HG03432 (cell line): Measurements from ENCODE around the gene GDF10.

Source experiments
- ATAC-seq: cut with Tn5 transposase; IDR thresholded peaks from one replicate; pipeline ENCODE4 v1.9.1; 2021; ENCODE audit warnings: mild to moderate bottlenecking, moderate library complexity; ENCODE audit not compliant: unreplicated experiment

The GDF10 gene

DNA sequence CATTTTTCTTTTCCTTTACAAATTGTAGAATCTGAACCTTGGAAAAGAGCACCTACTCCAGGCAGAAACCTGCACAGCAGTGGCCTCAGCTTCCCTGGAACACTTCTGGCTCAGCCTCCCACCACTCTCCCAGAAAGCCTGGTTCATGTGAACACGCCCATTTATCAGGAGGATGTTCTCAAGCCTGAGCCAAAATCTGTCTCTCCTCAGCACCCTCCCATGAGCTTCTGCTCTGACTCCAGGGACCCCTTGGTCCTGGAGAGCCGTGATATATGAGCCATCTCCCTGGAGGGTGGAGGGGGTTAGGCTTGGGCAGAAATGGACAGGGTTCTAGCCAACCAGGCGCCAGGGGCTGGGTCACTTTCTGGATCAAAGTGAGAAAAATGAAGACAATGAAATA lies 32.4 kb downstream of the GDF10 start:
- no peak for ATAC-seq

DNA sequence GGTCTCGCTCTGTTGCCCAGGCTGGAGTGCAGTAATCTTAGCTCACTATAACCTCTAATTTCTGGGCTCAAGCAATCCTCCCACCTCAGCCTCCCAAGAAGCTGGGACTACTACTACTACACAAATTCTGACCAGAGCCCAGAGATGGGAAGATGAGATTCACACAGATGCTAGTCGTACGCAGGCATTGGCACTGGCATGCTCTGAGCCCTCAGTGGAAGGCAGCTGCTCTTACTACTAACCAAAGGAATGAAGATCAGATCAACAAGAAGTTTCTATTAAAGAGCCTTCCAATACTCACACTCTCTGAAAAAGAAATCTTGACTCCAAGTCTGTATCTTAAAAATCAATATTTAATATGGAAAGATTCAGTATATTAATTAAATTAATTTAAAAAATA lies 32.9 kb downstream of the GDF10 start:
- ATAC-seq, result no peak

DNA sequence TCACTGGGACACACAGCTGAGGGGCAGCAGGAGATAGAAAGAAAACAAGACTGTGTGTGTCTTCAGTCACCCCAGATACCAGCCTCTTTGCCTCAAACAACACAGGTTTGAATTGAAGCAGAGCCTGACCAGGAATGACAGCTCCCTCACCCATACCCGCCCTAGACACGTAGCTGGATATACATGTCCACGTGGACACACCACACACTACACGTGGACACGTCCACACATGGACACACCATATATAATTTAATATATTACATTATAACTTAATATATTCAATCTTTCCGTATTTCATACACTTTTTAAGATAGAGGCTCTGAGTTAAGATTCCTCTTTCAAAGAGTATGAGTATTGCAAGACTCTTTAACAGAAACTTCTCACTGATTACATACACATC lies 33.5 kb downstream of the GDF10 start:
- no peak for ATAC-seq

DNA sequence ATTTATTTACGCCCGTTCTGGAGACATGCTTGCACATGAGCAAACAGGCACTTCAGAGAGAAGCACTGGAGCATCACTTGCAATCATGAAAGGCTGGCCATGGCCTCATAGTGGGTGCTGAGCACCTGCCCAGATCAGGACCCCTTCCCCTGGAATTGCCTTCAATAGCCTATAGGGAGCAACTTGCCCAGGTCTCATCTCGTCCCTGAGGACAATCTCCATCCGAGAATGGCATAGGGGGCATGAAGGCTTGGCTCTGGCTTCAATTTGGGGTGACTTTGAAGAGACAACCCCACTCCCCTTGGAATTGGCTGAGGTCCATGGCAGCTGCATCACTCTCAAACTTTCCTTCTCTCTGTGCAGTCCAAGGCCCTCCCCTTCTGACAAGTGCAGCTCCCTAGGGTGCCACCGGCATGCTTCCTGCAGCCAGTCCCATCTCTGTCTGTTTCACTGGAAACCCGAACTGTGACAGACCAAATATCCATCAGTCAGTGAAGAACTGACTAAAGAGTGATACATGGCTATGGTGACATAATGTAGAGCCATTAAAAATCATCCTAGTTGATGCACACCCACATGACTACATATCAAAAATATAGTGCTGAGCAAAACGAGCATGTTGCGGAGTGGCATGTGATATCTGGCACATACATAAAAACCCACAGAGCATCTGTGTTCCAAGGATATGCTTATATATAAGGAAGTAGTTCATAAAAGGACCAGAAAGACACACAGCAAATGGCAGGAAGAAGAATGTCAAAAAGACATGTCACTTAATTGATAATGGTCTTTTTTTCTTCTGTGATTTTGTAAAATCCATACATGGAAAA lies 34.7 kb downstream of the GDF10 start:
- ATAC-seq, result no peak

DNA sequence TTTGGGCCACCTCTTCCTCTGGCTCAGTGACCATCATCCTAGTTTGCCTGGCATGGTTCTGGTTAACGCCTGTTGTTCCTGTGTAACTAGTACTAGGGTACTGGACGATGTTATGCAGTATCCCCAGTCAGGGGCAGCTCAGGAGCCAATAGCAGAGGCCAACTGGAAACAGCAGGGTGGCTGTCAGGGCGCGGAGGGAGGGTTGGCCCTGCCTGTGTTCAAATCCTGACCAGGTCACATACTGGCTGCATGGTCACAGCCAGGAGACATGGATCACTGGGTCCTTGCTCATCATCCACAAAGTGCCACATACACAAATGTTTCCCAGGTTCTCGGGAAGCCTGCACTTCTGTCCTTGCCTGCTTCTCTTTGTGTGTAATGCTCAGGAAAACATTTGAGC lies 35.9 kb downstream of the GDF10 start:
- no peak for ATAC-seq

DNA sequence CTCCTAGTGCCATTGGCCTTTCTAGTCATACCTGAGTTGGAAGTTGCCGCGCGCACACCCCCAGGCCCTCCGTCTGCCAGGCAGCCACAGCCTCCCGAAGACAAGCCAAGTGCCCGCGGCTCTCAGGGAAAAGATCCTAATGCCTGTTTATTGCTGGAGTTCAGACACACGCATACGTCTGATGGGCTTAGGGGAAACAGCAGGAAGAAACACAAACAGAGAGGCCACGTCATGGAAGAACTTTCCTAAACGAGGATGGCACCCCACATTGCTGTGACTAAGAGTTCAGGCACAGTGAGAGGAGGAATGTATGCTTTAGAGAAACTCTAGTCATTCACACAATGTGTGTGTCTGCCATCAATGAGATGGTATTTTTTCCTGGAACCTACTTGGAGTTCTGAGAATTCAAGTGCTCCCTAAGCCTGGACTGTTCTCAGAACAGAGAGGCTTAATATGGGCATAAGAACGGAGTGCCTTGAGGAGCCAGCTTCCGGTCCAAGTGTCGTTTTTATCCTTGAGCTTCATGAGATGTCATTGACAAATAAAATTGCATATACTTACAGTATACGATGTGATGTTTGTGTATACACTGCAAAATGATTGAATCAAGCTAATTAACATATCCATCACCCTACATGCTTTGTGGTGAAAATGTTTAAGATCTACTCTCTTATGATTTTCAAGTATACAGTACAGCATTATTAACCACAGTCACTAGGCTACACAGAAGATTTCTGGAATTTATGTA lies 36.6 kb downstream of the GDF10 start:
- ATAC-seq, result no peak

DNA sequence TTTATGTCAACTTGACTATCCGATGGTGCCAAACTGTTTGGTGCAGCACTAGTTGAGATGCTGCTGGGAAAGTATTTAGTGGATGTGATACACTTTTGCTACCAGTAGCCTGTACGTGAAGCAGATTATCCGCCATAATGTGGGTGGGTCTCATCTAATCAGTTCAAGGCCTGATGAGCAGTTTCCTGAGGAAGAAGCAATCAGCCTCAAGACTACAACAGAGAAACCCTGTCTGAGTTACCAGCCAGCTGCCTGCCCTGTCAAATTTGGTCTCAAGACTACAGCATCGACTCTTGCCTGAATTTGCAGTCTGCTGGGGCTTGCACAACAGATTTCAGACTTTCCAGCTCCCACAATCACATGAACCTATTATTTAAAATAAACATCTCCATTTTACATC lies 37.3 kb downstream of the GDF10 start:
- no peak for ATAC-seq

DNA sequence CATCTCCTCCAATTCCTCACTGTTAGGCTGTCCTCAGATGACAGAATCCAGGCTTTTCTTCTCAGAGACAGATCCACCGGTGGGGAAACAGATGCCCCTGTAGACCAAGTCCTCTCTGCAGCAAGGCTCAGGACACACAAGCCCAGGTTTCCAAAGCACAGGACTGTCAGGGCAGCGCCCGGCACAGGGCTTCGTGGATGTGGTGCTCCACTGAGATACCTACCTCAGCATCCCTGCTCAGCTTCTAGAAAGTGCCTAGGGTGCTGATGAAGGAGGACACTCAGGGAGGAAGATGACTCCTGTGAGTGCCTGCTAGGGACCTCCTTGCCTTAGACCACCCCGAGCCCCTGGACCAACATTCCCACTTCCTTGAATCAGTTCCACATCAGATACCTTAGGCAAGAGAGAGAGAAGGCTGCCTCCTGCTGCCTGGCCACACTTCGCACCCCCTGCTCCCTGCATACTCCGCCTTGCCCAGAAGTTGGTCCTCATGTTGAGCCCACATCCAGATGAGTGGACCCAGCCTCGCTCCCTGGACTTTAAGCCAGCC lies 39.3 kb downstream of the GDF10 start:
- ATAC-seq, result no peak

DNA sequence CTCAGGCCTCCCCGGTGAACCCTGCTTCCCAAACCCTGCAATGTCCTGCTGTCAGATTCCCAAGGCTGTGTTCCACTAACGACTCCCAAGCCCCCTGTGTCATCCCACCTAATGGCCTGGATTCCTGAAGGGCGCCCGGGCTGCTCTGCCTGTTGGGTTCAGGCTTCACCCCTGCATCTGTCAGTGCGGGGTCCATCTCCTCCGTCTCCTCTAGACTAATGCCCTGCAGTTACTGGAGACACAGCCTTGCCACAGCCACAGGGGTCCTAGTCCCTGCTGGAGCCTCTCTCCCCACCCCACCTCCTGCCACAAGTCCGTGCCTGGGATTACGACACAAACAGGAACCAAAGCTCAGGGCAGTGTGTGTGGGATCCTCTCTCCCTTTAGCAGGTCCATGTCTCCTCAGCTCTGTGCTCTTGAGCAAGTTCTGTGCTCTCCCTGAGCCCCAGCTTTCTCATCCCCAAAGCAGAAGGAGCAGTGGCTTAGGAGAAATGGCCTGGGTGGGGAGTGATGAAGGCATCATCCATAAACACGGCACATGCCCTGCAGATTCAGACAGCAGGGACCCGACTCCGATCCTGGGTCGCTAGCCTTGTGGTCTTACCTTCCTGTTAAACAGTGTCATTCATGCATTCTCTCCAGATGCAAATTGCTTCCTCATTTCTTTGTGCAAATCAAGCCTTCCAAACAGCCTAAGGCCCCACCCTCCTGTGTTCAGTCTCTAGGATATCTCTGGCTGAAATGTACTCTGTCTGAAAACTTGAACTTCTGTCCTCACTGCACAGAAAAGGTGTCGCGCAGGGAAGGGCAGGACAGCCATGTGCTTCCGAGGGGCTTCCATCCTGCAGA lies 40.0 kb downstream of the GDF10 start:
- no peak for ATAC-seq

DNA sequence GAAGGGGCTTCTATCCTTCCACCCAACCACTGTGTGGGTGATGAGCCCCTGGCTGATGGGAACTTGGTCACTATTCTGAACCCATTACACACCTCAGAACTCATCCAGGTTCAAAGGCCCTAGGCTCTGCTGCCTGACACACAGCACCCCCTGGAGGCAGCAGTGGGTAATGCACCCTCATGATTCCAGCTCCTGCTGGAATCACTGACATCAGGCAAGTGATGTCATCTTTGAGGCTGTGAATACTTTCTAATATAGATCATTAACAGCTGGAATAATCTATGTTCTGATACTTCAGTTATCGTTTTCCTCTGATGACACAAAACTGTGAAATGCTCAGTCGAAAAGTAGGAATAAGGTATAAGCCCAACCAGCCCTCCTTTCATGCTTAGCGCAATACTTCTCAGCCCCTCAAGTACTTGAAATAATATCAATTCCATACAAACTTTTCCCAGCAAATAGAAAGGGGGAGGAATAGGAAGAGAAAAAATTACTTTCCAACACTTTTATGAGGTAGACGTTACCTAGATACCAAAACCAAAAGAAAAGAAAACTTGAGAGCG lies 40.7 kb downstream of the GDF10 start:
- no peak for ATAC-seq

DNA sequence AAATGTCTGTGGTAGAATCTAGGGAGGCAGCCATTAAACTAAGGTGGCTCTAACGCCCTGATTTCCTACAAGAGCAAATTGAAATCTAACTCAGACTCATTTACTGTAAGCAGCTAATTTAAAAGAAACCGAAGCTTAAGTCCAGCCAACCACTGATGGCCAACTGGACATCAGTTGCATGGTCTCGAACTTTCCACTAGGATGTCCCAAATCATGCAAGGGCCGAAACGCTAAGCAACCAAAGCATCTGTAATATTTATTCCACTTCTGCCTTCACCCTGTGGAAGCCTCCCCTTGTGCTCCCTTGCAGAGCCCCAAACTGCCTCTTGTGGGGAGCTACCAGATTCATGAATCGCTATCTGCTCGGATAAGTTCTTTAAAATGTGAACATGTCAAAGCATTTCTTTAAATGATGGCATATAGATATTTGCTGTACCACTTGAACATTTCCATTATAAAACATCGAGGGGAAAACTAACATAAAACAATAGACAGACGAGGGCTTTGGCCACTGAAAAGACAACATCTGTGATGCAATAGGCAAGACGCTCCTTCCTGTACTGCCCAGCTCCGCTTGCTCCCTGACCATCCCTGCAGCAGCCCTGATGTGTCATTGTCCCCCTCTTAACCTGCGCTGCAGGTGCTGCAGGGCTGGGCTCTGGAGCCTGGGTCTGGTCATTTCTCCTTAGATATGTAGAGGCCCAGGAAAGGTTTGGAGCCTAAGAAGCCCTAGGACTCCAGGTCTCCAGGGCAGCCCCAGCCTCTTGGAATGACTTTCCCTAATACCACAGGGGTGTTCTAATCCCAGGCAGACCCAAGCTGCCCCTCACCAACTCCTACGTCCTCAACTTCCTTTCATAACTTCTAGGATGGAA lies 45.2 kb downstream of the GDF10 start:
- ATAC-seq, result no peak

DNA sequence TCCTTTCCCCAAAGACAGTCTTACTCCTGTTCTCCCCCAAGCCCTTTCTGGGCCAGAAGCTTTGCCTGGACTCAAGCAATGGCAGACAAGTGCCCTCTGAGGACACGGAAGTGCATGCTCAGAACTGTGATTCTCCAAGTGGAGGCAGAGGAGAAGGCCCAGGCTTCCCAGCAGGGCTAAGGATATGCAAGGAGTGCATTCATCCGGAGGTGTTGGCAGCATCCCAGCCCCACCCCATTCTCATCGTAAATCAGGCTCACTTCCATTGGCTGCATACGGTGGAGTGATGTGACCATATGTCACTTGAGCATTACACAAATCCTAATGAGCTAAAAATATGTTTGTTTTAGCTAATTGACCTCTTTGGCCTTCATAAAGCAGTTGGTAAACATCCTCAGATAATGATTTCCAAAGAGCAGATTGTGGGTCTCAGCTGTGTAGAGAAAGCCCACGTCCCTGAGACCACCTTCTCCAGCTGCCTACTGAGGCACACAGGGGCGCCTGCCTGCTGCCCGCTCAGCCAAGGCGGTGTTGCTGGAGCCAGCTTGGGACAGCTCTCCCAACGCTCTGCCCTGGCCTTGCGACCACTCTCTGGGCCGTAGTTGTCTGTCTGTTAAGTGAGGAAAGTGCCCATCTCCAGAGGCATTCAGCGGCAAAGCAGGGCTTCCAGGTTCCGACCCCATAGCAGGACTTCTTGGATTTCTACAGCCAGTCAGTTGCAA lies 46.7 kb downstream of the GDF10 start:
- no peak for ATAC-seq

DNA sequence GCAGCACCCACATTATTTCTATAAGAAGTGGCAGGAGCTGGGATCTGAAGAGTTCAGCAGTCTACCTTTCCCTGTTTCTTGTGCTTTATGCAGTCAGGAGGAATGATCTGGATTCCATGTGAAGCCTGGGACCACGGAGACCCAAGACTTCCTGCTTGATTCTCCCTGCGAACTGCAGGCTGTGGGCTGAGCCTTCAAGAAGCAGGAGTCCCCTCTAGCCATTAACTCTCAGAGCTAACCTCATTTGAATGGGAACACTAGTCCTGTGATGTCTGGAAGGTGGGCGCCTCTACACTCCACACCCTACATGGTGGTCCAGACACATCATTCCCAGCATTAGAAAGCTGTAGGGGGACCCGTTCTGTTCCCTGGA lies 47.3 kb downstream of the GDF10 start:
- ATAC-seq, result no peak

DNA sequence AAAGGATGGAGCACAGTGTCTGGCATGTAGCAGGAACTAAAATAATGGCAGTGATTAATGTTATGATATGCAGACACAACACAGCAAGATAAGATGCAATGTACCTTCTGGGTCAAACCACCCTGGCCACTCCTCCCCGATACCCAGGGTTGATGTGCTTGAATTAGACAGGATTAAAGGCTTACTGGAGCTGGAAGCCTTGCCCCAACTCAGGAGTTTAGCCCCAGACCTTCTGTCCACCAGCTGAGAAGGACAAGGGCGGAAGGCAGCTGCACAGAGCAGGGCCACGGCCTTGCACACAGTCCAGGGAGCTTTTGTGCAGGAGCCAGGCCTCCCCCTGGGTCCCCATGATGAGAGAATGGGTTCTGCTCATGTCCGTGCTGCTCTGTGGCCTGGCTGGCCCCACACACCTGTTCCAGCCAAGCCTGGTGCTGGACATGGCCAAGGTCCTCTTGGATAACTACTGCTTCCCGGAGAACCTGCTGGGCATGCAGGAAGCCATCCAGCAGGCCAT lies 48.2 kb downstream of the GDF10 start, which contains the start of gene RBP3:
TSS of gene RBP3 (plus strand) at position 226 of the 514 bp plus-strand sequence. CDS start at position 348, 122 bp downstream.
- no peak for ATAC-seq

DNA sequence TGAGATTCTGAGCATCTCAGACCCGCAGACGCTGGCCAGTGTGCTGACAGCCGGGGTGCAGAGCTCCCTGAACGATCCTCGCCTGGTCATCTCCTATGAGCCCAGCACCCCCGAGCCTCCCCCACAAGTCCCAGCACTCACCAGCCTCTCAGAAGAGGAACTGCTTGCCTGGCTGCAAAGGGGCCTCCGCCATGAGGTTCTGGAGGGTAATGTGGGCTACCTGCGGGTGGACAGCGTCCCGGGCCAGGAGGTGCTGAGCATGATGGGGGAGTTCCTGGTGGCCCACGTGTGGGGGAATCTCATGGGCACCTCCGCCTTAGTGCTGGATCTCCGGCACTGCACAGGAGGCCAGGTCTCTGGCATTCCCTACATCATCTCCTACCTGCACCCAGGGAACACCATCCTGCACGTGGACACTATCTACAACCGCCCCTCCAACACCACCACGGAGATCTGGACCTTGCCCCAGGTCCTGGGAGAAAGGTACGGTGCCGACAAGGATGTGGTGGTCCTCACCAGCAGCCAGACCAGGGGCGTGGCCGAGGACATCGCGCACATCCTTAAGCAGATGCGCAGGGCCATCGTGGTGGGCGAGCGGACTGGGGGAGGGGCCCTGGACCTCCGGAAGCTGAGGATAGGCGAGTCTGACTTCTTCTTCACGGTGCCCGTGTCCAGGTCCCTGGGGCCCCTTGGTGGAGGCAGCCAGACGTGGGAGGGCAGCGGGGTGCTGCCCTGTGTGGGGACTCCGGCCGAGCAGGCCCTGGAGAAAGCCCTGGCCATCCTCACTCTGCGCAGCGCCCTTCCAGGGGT lies 48.9 kb downstream of the GDF10 start:
- ATAC-seq, result no peak

DNA sequence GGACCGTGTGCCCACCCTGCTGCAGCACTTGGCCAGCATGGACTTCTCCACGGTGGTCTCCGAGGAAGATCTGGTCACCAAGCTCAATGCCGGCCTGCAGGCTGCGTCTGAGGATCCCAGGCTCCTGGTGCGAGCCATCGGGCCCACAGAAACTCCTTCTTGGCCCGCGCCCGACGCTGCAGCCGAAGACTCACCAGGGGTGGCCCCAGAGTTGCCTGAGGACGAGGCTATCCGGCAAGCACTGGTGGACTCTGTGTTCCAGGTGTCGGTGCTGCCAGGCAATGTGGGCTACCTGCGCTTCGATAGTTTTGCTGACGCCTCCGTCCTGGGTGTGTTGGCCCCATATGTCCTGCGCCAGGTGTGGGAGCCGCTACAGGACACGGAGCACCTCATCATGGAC lies 49.5 kb downstream of the GDF10 start:
- no peak for ATAC-seq

DNA sequence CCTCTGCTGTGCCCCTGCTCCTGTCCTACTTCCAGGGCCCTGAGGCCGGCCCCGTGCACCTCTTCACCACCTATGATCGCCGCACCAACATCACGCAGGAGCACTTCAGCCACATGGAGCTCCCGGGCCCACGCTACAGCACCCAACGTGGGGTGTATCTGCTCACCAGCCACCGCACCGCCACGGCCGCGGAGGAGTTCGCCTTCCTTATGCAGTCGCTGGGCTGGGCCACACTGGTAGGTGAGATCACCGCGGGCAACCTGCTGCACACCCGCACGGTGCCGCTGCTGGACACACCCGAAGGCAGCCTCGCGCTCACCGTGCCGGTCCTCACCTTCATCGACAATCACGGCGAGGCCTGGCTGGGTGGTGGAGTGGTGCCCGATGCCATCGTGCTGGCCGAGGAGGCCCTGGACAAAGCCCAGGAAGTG lies 50.0 kb downstream of the GDF10 start:
- no peak for ATAC-seq
